Duodenal mucosa (tissue), 2 donors: ENCODE data around the gene HSF2BP.
A peak's percentile ranks its signal among the peaks of the same experiment; 100 is the strongest.
"Not testable (repeated sequence)": the region's sequence is repeated elsewhere in the genome, so short reads cannot be mapped to it uniquely, and the experiment has no call there.

Experiments
- H3K27ac ChIP-seq: one replicate; pipeline ENCODE4 v1.7.0; 2013; ENCODE audit warnings: low read depth, low read length
- H3K27me3 ChIP-seq, 2 donors: one replicate each; pipeline ENCODE4 v1.7.0; 2013; ENCODE audit warnings: low read length in 2 of 2, control low read depth in 1 of 2; ENCODE audit not compliant: insufficient read depth in 2 of 2, control insufficient read depth in 1 of 2
- H3K36me3 ChIP-seq, 2 donors: one replicate each; pipeline ENCODE4 v1.7.0; 2013; ENCODE audit warnings: low read length in 2 of 2, control low read depth in 1 of 2; ENCODE audit not compliant: insufficient read depth in 2 of 2, control insufficient read depth in 1 of 2
- H3K4me1 ChIP-seq, 2 donors: one replicate each; pipeline ENCODE4 v1.7.0; 2013; ENCODE audit warnings: low read length in 2 of 2, control low read depth in 1 of 2; ENCODE audit not compliant: insufficient read depth in 2 of 2, control insufficient read depth in 1 of 2
- H3K4me3 ChIP-seq, 2 donors: one replicate each; pipeline ENCODE4 v1.7.0; 2013; ENCODE audit warnings: low read length in 2 of 2, low read depth in 1 of 2
- H3K9ac ChIP-seq, 2 donors: one replicate each; pipeline ENCODE4 v1.7.0; 2013; ENCODE audit warnings: low read length in 2 of 2, low read depth in 1 of 2
- H3K9me3 ChIP-seq, 2 donors: one replicate each; pipeline ENCODE4 v1.7.0; 2013; ENCODE audit warnings: low read length in 2 of 2, control low read depth in 1 of 2; ENCODE audit not compliant: control insufficient read depth in 1 of 2

The HSF2BP gene

DNA sequence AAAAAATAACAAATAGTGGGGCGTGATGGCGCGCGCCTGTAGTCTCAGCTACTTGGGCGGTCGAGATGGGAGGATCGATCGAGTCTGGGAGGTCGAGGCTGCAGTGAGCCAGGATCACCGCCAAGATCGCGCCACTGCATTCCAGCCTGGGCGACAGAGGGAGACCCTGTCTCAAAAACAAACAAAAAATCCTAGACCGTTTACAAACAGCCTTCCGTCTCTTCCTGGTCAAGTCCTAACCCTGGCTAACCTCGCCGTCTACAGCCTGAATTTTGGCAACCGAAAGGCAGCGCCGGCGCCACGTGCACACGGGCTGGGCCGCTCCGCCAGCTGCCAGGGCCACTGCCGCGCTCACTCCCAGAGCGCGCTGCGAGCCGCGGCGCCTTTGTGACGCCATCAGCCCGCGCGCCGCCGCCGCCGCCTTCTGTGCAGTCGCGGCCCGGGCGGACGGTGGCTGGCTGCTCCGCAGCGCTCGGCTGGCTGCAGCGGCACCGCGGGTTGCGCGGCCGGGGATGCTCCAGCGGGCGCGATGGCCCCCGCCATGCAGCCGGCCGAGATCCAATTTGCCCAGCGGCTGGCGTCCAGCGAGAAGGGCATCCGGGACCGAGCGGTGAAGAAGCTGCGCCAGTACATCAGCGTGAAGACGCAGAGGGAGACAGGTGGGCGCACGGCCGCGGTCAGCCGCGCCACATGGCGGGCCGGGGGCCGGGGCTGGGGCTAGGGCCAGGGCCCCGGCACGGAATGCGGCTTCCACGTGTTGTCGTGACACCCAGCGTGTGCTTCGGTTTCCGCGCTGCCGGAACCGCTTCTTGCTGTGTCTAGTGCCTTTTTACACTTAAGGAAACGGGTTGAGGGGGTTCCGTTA, at the start of gene HSF2BP, which contains the start of gene RRP1B:
HSF2BP (minus strand) TSS at position 353 of the 865 bp plus-strand sequence. CDS start 1,392 bp downstream, outside the sequence.
RRP1B (plus strand) TSS at position 425 of the 865 bp plus-strand sequence; CDS start at position 530, 105 bp downstream.
- Histone ChIP-seq H3K9ac (peak within 1 kb of the TSS; percentile 82 to 84), H3K27me3 (no peaks in the 10 kb centered on the region), H3K27ac (peak within 1 kb of the TSS; percentile 63), H3K4me1 (peaks cover 12 to 21% of the 10 kb centered on the region in 2 donors), H3K9me3 (no peaks in the 10 kb centered on the region), H3K36me3 (peaks cover 0 to 12% of the 10 kb centered on the region in 2 donors), H3K4me3 (peak within 1 kb of the TSS; percentile 89 to 98)

DNA sequence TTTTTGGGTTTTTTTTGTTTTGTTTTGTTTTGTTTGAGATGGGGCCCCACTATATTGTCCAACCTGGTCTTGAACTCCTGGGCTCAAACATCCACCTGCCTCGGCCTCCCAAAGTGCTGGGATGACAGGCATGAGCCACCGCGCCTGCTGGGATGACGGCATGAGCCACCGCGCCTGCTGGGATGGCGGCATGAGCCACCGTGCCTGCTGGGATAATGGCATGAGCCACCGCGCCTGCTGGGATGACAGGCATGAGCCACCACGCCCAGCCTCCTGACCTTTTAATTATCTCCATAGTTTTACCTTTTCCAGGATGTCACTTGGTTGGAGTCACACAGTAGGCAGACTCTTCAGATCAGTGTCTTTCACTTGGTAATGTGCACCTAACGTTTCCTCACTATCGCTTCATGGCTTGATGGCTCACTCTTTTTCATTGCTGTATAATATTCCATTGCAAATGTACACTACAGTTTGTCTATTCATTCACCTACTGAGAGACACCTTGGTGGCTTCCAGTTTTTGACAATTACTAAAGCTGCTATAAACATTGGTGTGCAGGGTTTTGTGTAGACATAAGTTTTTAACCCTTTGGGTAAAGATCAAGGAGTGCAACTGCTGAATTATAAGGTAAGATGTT, 49.6 kb upstream of the HSF2BP start:
- Histone ChIP-seq H3K27me3 (no peaks in the 10 kb centered on the region), H3K4me3 (no peak overlapping the region), H3K36me3 (no peaks in the 10 kb centered on the region), H3K27ac (no peak overlapping the region), H3K9me3 (peaks cover 0 to 2% of the 10 kb centered on the region in 2 donors), H3K4me1 (peaks cover 9 to 11% of the 10 kb centered on the region in 2 donors), H3K9ac (no peak overlapping the region)

GRCh38 chr21:43707462-43707861, 48.2 kb upstream of the HSF2BP start:
- Histone ChIP-seq H3K4me1 (peaks cover 9 to 16% of the 10 kb centered on the region in 2 donors), H3K27me3 (no peaks in the 10 kb centered on the region)

GRCh38 chr21:43703035-43703880, 44.0 kb upstream of the HSF2BP start:
- H3K27me3 ChIP-seq: no peaks in the 10 kb centered on the region
- peak overlapping the region; percentile 43 to 50 for H3K4me3 ChIP-seq
- H3K27ac ChIP-seq: no peak overlapping the region
- H3K4me1 ChIP-seq: peaks cover 11 to 15% of the 10 kb centered on the region in 2 donors
- H3K36me3 ChIP-seq: no peaks in the 10 kb centered on the region
- no peaks in the 10 kb centered on the region for H3K9me3 ChIP-seq
- H3K9ac ChIP-seq: peak overlapping the region; percentile 43 to 46

More at GRCh38 chr21:43707462-43707861, 48.2 kb upstream of the HSF2BP start:
- Histone ChIP-seq H3K9me3 (peaks cover 0 to 2% of the 10 kb centered on the region in 2 donors), H3K9ac (no peak overlapping the region), H3K27ac (no peak overlapping the region), H3K4me3 (no peak overlapping the region), H3K36me3 (no peaks in the 10 kb centered on the region)

DNA sequence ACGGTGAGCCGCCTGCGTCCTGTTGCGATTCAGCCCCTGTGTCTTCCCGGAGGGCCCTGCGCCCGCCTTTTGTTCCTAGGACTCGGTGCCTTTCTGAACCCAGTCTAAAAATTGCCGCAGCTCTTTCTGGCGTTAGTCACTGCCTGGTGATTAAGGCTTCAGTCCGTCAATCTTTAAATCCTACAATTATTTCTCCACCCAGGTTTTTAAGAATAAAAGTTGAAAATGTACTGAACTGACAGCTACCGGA, 43.4 kb upstream of the HSF2BP start:
- H3K4me3 ChIP-seq: peak overlapping the region; percentile 43 to 50

DNA sequence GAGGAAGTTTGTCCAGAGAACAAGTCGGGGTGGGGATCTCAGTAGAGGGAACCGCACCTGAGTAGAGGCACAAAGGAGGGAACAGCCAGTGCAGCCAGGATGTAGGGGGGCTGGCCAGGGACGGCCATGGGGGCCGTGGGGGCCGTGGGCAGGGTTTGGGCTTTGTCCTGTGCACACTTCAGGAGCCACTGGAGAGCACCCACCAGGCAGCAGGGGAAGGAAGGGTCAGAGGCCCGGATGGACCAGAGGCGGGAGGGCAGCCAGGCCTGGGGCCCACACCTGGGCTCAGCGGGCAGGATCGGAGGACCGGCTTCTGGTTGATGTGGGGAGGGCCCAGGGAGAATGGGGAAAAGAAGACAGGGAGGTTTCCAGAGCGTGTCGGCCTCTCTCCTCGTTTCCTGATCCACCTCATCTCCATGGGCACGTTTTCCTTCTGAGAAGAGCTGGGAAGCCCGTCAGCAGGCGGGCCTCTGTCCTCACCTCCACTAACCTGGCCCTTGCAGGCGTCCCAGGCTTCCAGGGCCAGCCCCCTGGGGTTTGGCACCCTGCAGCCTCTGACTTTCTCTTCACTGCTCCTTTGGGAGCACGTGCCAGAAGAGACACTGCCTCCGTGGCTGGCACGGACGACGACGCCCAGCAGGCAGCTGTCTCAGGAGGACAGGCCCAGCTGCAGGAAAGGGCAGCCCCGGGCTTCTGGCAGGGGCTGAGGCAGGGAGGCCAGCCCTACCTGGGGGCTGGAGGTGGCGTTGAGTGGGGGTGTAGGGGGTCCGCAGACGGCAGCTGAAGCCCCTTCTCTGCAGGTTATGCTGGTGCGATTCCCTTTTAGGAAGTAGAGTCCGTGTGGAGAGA, 42.9 kb upstream of the HSF2BP start:
- no peaks in the 10 kb centered on the region for H3K9me3 ChIP-seq
- peaks cover 11 to 15% of the 10 kb centered on the region in 2 donors for H3K4me1 ChIP-seq
- no peaks in the 10 kb centered on the region for H3K27me3 ChIP-seq
- no peaks in the 10 kb centered on the region for H3K36me3 ChIP-seq
- H3K9ac ChIP-seq: peak overlapping the region; percentile 43 to 46
- no peak overlapping the region for H3K27ac ChIP-seq
- peak overlapping the region; percentile 43 to 50 for H3K4me3 ChIP-seq

More for the DNA sequence above, 43.4 kb upstream of the HSF2BP start:
- H3K4me1 ChIP-seq: peaks cover 11 to 15% of the 10 kb centered on the region in 2 donors
- H3K36me3 ChIP-seq: no peaks in the 10 kb centered on the region
- H3K9me3 ChIP-seq: no peaks in the 10 kb centered on the region
- H3K9ac ChIP-seq: peak overlapping the region; percentile 43 to 46
- H3K27ac ChIP-seq: no peak overlapping the region
- no peaks in the 10 kb centered on the region for H3K27me3 ChIP-seq

GRCh38 chr21:43699933-43700599, 40.8 kb upstream of the HSF2BP start:
- H3K27ac ChIP-seq: no peak overlapping the region
- no peaks in the 10 kb centered on the region for H3K9me3 ChIP-seq

DNA sequence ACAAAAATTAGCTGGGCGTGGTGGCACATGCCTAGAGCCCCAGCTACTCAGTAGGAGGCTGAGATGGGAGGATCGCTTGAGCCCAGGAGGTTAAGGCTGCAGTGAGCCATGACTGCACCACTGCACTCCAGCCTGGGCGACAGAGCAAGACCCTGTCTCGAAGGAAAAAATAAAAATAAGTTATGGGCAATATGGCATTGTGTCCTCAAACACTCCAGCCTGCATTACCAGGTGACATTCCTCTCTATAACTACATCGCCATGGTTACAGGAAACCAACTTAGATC, 40.1 kb upstream of the HSF2BP start:
- not testable (repeated sequence) for H3K9me3 ChIP-seq, H3K27ac ChIP-seq, H3K36me3 ChIP-seq, H3K4me3 ChIP-seq, H3K27me3 ChIP-seq, H3K9ac ChIP-seq
- peaks cover 11 to 15% of the 10 kb centered on the region in 2 donors for H3K4me1 ChIP-seq

More at GRCh38 chr21:43699933-43700599, 40.8 kb upstream of the HSF2BP start:
- H3K4me3 ChIP-seq: no peak overlapping the region
- no peaks in the 10 kb centered on the region for H3K27me3 ChIP-seq
- H3K4me1 ChIP-seq: peaks cover 11 to 15% of the 10 kb centered on the region in 2 donors
- H3K9ac ChIP-seq: no peak overlapping the region
- H3K36me3 ChIP-seq: no peaks in the 10 kb centered on the region
